CD4-positive, alpha-beta T cell treated with Interleukin-12 subunit alpha and Interleukin-12 subunit beta, for 1 hour (primary cell): Measurements from ENCODE around the gene TRAPPC12.
A peak's percentile ranks its signal among the peaks of the same experiment; 100 is the strongest.
"Not testable (repeated sequence)": the region's sequence is repeated elsewhere in the genome, so short reads cannot be mapped to it uniquely, and the experiment has no call there.

ENCODE experiments used
- DNase-seq: peaks from one replicate; pipeline ENCODE4 v3.0.0-alpha.2; 2020

TRAPPC12 gene

GRCh38 chr2:3369340-3370181 lies 9.9 kb upstream of the TRAPPC12 start:
- DNase-seq: not testable (repeated sequence)

- no peak for DNase-seq
These were observed 2.7 kb upstream of the TRAPPC12 start for GRCh38 chr2:3376821-3377220.

- DNase-seq: peak; percentile 51
These were observed 2.2 kb upstream of the TRAPPC12 start for GRCh38 chr2:3377279-3377611.

GRCh38 chr2:3377612-3378432 lies 1.7 kb upstream of the TRAPPC12 start, which contains the start of gene EIPR1:
Gene EIPR1, minus strand, starts transcription at chr2:3377818. Its CDS starts 129 bp downstream, at chr2:3377689.
- DNase-seq: peak; percentile 97

GRCh38 chr2:3379339-3379646 lies 201 bp upstream of the TRAPPC12 start:
- DNase-seq: no peak

- DNase-seq: no peak
These were observed 7.0 kb downstream of the TRAPPC12 start for GRCh38 chr2:3386448-3386958.

- DNase-seq: no peak
These were observed 7.5 kb downstream of the TRAPPC12 start for GRCh38 chr2:3387011-3387410.

GRCh38 chr2:3387644-3388411 lies 8.3 kb downstream of the TRAPPC12 start:
- DNase-seq: no peak

- DNase-seq: no peak
These were observed 8.9 kb downstream of the TRAPPC12 start for GRCh38 chr2:3388412-3388738.

- DNase-seq: no peak
These were observed 9.7 kb downstream of the TRAPPC12 start for GRCh38 chr2:3389193-3389592.

- DNase-seq: no peak
These were observed 10.5 kb downstream of the TRAPPC12 start for GRCh38 chr2:3390041-3390440.

- no peak for DNase-seq
These were observed 12.7 kb downstream of the TRAPPC12 start for GRCh38 chr2:3392216-3392615.

- no peak for DNase-seq
These were observed 17.5 kb downstream of the TRAPPC12 start for GRCh38 chr2:3396920-3397559.

GRCh38 chr2:3398857-3399256 lies 19.4 kb downstream of the TRAPPC12 start:
- no peak for DNase-seq

GRCh38 chr2:3399381-3399780 lies 19.9 kb downstream of the TRAPPC12 start:
- no peak for DNase-seq

GRCh38 chr2:3399829-3400228 lies 20.3 kb downstream of the TRAPPC12 start:
- DNase-seq: no peak

- DNase-seq: no peak
These were observed 24.3 kb downstream of the TRAPPC12 start for GRCh38 chr2:3403587-3404334.

- no peak for DNase-seq
These were observed 24.9 kb downstream of the TRAPPC12 start for GRCh38 chr2:3404349-3404894.

- DNase-seq: no peak
These were observed 25.8 kb downstream of the TRAPPC12 start for GRCh38 chr2:3405307-3405706.

- DNase-seq: no peak
These were observed 26.4 kb downstream of the TRAPPC12 start for GRCh38 chr2:3405876-3406275.

GRCh38 chr2:3406501-3406900 lies 27.0 kb downstream of the TRAPPC12 start:
- DNase-seq: no peak

- DNase-seq: no peak
These were observed 29.3 kb downstream of the TRAPPC12 start for GRCh38 chr2:3408781-3409180.
